H7 (cell line): ENCODE data around the gene OVCH1. TPM values are rescaled to one million over a fixed set of nuclear protein-coding genes. Genes with fewer than 3 reads are reported as not detected.
"Not testable (repeated sequence)": the region's sequence is repeated elsewhere in the genome, so short reads cannot be mapped to it uniquely, and the experiment has no call there.

Experiments
- DNase-seq: peaks from one replicate; pipeline ENCODE4 v3.0.0; 2012
- H3K27me3 ChIP-seq: 2 replicates; pipeline ENCODE4 v1.6.0; 2011; ENCODE audit warnings: mild to moderate bottlenecking, low read length; ENCODE audit not compliant: control insufficient read depth, insufficient read depth
- H3K36me3 ChIP-seq: replicated peaks from 2 replicates; pipeline ENCODE4 v1.5.1; 2011; ENCODE audit warnings: low read length; ENCODE audit not compliant: control insufficient read depth, insufficient read depth
- H3K4me3 ChIP-seq: 2 replicates; pipeline ENCODE4 v1.5.1; 2011; ENCODE audit warnings: low read depth, mild to moderate bottlenecking, control low read depth, low read length, moderate library complexity; ENCODE audit not compliant: insufficient read depth
- total RNA-seq: library from RNA; depleted of rRNA; stranded (reverse); fragments of >200 nt; shearing (Covaris generic); gene quantifications from 2 replicates; pipeline ENCODE4 v1.2.3, GENCODE V29; 2014

Gene OVCH1
- total RNA-seq, 1 experiment from 2014 or later, result not detected

DNA sequence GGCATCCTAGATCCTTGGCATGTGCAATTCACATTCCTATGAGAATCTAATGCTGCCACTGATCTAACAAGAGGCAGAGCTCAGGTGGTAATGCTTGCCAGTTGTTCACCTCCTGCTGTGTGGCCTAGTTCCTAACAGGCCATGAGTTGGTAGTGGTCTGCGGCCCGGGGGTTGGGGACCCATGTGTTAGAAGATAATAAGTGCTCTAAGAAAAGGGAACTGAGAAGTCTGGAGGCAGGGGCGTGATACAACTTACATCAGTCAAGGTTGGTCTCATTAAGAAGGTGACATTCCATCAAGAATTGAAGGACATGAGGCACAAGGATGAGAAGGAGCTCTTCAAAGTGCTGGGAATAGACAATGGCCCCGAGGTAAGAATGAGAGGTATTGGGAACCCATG lies 49.3 kb downstream of the OVCH1 start:
- no peak for DNase-seq
- Histone ChIP-seq H3K36me3 (no peaks in the 10 kb centered on the region), H3K4me3 (no peak overlapping the region), H3K27me3 (no peaks in the 10 kb centered on the region)

- H3K4me3 ChIP-seq, result no peak overlapping the region
- H3K36me3 ChIP-seq, result no peaks in the 10 kb centered on the region
- H3K27me3 ChIP-seq, result no peaks in the 10 kb centered on the region
- no peak for DNase-seq
Observed at GRCh38 chr12:29447285-29447975, 50.1 kb downstream of the OVCH1 start.

DNA sequence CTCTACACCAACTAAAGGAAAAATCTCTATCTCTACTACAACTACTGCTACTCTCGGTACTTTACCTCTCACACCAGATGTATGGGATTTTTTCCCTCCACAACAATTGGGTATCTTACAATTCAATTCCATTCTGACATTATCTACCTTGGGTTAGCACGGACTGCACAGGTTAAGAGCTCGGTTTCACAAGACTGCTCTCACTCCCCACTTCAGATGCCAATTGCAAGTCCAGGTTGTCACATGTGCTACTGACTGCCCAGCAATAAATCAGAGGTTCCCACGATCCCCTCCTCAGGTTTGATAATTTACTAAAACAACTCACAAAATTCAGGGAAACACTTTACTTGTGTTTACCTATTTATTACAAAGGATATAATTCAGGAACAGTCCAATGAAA lies 58.0 kb downstream of the OVCH1 start:
- Histone ChIP-seq H3K27me3 (no peaks in the 10 kb centered on the region), H3K36me3 (no peaks in the 10 kb centered on the region), H3K4me3 (no peak overlapping the region)
- no peak for DNase-seq

GRCh38 chr12:29438752-29439408 lies 58.6 kb downstream of the OVCH1 start:
- DNase-seq, result no peak
- Histone ChIP-seq H3K4me3 (no peak overlapping the region), H3K36me3 (no peaks in the 10 kb centered on the region), H3K27me3 (no peaks in the 10 kb centered on the region)

DNA sequence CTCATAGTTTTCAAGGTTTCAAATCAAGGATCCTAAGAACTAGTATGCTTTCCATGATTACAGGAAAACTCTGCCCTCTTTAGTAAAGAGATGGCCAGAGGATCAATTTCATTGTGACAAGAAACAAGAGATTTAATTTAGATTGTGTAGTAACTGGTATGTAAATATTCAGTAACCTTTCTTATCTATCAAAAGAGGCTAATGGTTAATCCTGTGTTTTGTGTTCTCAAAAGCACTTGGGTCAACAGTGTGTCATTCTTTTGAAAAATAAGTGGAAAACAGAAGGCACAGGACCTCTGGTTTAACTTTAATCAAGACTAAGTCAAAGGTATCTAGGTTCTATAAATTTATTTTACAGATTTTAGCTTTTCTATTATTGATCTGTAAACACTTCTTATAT lies 59.9 kb downstream of the OVCH1 start:
- no peak for DNase-seq
- no peaks in the 10 kb centered on the region for H3K36me3 ChIP-seq
- H3K4me3 ChIP-seq, result no peak overlapping the region
- no peaks in the 10 kb centered on the region for H3K27me3 ChIP-seq

GRCh38 chr12:29436815-29437214 lies 60.7 kb downstream of the OVCH1 start:
- H3K4me3 ChIP-seq, H3K36me3 ChIP-seq, H3K27me3 ChIP-seq, DNase-seq: not testable (repeated sequence)

GRCh38 chr12:29431513-29431912 lies 66.0 kb downstream of the OVCH1 start:
- Histone ChIP-seq H3K36me3 (no peaks in the 10 kb centered on the region), H3K4me3 (no peak overlapping the region), H3K27me3 (no peaks in the 10 kb centered on the region)
- no peak for DNase-seq

- no peaks in the 10 kb centered on the region for H3K27me3 ChIP-seq
- DNase-seq, result no peak
- no peak overlapping the region for H3K4me3 ChIP-seq
- no peaks in the 10 kb centered on the region for H3K36me3 ChIP-seq
Observed at GRCh38 chr12:29430716-29431044, 66.8 kb downstream of the OVCH1 start.

GRCh38 chr12:29429999-29430715 lies 67.3 kb downstream of the OVCH1 start:
- no peak overlapping the region for H3K4me3 ChIP-seq
- H3K27me3 ChIP-seq, result no peaks in the 10 kb centered on the region
- DNase-seq, result peak; percentile 4
- no peaks in the 10 kb centered on the region for H3K36me3 ChIP-seq

DNA sequence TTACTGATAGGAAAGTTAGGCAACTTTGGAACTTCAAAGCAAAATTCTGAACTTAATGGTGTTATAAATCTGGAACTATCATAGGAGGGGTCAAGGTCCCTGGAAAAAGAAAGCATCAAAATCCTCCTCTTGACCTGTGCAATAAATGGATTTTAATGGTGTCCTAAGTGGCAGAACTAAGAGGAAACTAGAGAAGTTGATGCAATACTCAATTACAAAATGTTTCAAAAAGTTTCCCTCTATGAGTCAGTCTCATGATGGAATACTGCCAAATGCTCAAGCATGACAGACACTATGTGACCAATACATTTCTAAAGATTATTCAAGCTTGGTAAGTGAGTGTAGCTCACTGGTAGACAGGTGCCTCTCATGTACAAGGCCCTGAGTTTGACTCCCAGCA lies 68.9 kb downstream of the OVCH1 start:
- DNase-seq, result no peak
- H3K36me3 ChIP-seq, result no peaks in the 10 kb centered on the region
- H3K27me3 ChIP-seq, result no peaks in the 10 kb centered on the region
- no peak overlapping the region for H3K4me3 ChIP-seq

- no peak overlapping the region for H3K4me3 ChIP-seq
- DNase-seq, result peak; percentile 30
- no peaks in the 10 kb centered on the region for H3K36me3 ChIP-seq
- no peaks in the 10 kb centered on the region for H3K27me3 ChIP-seq
Observed at GRCh38 chr12:29427964-29428363, 69.5 kb downstream of the OVCH1 start.

DNA sequence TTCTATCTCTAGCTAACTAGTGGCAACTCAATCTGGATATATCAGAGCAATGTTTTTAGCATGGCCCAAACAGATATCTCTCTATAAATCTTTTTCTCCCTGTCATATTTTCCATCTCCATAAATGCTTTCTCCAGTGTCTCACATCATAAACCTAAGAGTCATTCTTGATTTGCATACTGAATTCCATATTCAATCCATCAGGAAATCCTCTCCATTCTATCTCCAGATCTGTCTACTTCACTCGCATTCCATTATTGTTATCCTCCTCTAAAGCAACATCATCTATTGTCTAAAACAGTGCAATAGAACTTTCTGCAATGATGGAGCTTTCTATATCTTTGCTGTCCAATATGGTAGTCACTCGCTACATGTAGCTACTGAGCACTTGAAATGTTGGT lies 71.0 kb downstream of the OVCH1 start:
- Histone ChIP-seq H3K27me3 (no peaks in the 10 kb centered on the region), H3K36me3 (no peaks in the 10 kb centered on the region), H3K4me3 (no peak overlapping the region)
- DNase-seq, result no peak

DNA sequence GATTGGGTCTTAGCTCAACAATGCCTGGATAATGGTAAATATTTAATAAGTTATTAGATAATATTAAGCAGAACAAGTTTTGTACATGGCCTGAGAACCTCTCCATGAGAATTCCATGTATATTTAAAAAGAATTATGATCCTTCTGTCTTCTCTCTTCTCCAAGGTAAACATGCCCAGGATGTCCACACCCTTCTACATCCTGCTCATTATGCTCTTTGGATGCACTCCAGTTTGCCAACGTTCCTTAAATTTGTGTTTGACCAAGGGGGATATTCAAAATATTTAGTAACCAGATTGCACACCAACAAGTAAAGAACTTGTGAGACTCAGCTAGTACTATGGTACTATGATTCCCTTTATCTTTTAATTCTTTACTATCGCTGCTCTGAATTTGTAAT lies 71.8 kb downstream of the OVCH1 start:
- DNase-seq, result no peak
- no peaks in the 10 kb centered on the region for H3K27me3 ChIP-seq
- no peaks in the 10 kb centered on the region for H3K36me3 ChIP-seq
- H3K4me3 ChIP-seq, result no peak overlapping the region

DNA sequence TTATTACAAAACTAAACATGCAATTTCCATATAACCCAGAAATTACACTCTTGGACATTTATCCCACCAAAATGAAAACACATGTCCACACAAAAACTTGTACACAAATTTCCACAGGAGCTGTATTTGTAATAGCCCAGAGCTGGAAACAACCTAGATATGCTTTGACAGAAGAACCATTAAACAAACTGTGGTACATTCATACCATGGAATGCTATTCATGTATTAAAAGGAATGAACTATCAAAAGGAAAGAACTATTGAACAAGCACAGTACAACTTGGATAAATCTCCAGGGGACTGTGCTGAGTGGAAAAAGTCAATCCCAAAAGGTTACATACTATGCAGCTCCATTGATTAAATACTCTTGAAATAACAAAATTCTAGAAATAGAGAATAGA lies 80.7 kb downstream of the OVCH1 start:
- H3K4me3 ChIP-seq, result no peak overlapping the region
- H3K27me3 ChIP-seq, result no peaks in the 10 kb centered on the region
- DNase-seq, result no peak
- H3K36me3 ChIP-seq, result no peaks in the 10 kb centered on the region

DNA sequence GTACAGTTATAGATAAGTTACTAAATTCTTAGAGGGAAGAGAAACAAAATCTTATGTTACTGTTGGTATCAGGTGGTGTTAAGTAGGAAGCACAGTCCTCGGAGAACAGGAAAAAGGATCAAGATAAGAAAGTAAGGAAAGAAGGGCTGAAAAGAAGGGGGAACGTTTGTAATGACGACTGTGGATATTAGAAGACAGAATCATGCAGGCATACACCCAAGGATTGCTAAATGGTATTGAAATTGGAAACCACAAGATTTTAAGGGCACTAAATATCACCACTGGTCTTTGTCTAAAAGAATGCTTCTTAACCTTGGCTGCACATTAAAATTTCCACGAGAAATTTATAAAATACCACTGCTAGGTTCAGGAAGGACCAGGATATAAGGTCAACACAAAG lies 82.4 kb downstream of the OVCH1 start:
- DNase-seq, result no peak
- Histone ChIP-seq H3K27me3 (no peaks in the 10 kb centered on the region), H3K4me3 (no peak overlapping the region), H3K36me3 (no peaks in the 10 kb centered on the region)
